Measurements from ENCODE around the gene BAHCC1.

DNA sequence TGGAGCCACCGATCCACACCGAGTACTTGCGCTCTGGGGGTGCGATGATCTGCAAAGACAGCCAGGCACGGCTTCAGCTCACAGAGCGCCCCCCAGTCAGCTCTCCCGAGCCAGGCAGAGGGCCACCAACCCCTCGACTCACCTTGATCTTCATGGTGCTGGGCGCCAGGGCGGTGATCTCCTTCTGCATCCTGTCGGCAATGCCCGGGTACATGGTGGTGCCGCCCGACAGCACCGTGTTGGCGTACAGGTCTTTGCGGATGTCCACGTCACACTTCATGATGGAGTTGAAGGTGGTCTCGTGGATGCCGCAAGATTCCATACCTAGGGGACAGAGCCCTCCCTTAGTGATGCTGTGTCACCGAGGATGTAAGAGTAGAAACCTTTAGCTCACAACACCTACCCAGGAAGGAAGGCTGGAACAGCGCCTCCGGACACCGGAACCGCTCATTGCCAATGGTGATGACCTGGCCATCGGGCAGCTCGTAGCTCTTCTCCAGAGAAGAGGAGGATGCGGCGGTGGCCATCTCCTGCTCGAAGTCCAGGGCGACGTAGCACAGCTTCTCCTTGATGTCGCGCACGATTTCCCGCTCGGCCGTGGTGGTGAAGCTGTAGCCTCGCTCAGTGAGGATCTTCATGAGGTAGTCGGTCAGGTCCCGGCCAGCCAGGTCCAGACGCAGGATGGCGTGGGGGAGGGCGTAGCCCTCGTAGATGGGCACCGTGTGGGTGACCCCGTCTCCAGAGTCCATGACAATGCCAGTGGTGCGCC, 115.7 kb downstream of the BAHCC1 start:
- TF ChIP-seq, protein P1, sequence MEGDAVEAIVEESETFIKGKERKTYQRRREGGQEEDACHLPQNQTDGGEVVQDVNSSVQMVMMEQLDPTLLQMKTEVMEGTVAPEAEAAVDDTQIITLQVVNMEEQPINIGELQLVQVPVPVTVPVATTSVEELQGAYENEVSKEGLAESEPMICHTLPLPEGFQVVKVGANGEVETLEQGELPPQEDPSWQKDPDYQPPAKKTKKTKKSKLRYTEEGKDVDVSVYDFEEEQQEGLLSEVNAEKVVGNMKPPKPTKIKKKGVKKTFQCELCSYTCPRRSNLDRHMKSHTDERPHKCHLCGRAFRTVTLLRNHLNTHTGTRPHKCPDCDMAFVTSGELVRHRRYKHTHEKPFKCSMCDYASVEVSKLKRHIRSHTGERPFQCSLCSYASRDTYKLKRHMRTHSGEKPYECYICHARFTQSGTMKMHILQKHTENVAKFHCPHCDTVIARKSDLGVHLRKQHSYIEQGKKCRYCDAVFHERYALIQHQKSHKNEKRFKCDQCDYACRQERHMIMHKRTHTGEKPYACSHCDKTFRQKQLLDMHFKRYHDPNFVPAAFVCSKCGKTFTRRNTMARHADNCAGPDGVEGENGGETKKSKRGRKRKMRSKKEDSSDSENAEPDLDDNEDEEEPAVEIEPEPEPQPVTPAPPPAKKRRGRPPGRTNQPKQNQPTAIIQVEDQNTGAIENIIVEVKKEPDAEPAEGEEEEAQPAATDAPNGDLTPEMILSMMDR (IDR thresholded peaks at IDR 0.05; ENCODE audit: poor library complexity, severe bottlenecking) = no peak
- TF ChIP-seq RAD21 (conservative IDR thresholded peaks at IDR 0.05) (no peak), EZH2 (IDR thresholded peaks at IDR 0.05; ENCODE audit: borderline replicate concordance, insufficient read depth, low read length, poor library complexity, severe bottlenecking) (no peak), POLR2AphosphoS5 (IDR thresholded peaks at IDR 0.05) (peak; percentile 61), EP300 (conservative IDR thresholded peaks at IDR 0.05; ENCODE audit: poor library complexity, severe bottlenecking) (no peak), TAF1 (IDR thresholded peaks at IDR 0.05; ENCODE audit: low read depth) (peak; percentile 33)
- TF ChIP-seq, protein P2, sequence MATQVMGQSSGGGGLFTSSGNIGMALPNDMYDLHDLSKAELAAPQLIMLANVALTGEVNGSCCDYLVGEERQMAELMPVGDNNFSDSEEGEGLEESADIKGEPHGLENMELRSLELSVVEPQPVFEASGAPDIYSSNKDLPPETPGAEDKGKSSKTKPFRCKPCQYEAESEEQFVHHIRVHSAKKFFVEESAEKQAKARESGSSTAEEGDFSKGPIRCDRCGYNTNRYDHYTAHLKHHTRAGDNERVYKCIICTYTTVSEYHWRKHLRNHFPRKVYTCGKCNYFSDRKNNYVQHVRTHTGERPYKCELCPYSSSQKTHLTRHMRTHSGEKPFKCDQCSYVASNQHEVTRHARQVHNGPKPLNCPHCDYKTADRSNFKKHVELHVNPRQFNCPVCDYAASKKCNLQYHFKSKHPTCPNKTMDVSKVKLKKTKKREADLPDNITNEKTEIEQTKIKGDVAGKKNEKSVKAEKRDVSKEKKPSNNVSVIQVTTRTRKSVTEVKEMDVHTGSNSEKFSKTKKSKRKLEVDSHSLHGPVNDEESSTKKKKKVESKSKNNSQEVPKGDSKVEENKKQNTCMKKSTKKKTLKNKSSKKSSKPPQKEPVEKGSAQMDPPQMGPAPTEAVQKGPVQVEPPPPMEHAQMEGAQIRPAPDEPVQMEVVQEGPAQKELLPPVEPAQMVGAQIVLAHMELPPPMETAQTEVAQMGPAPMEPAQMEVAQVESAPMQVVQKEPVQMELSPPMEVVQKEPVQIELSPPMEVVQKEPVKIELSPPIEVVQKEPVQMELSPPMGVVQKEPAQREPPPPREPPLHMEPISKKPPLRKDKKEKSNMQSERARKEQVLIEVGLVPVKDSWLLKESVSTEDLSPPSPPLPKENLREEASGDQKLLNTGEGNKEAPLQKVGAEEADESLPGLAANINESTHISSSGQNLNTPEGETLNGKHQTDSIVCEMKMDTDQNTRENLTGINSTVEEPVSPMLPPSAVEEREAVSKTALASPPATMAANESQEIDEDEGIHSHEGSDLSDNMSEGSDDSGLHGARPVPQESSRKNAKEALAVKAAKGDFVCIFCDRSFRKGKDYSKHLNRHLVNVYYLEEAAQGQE (IDR thresholded peaks at IDR 0.05; ENCODE audit: borderline replicate concordance) = no peak
